ENCODE measurements around the gene GP1BB. TPM values are rescaled to one million over a fixed set of nuclear protein-coding genes. Genes with fewer than 3 reads are reported as not detected.
A peak's percentile ranks its signal among the peaks of the same experiment; 100 is the strongest.

Gene GP1BB
- polyA plus RNA-seq, 2 of the 4 experiments (the other 2 are of a cell fraction) = 0.06 to 0.48 TPM

- Histone ChIP-seq H3K4me3 (no peak overlapping the region), H3K27ac (peak overlapping the region; percentile 50 to 79; a peak in 5 of 6 replicates), H3K4me2 (peak overlapping the region; percentile 95; the same call in 1 of the 3 replicates), H3K4me1 (no peaks in the 10 kb centered on the region), H3K9me3 (no peaks in the 10 kb centered on the region)
- CTCF ChIA-PET = interaction anchor here (0.6 to 8.4 kb wide), 72 partner anchors 8 to 310 kb away, joined by 3 to 215 read pairs (median 5); partner anchors contain the start of gene TANGO2
- peak; percentile 2 to 48; a peak in 4 of 6 replicates for ATAC-seq
- no peak for DNase-seq (ENCODE audit: low read depth in 1 of 2, low spot score in 1 of 2)
- no peak for TF ChIP-seq NR3C1 (IDR thresholded peaks at IDR 0.05)
- TF ChIP-seq ZFP36 (IDR thresholded peaks at IDR 0.05; ENCODE audit: borderline replicate concordance, partially characterized antibody) = no peak
- TF ChIP-seq HOXB5 (CRISPR knock-in tag; IDR thresholded peaks at IDR 0.05) = no peak
- no peak for TF ChIP-seq NPAS2 (CRISPR knock-in tag; IDR thresholded peaks at IDR 0.05; ENCODE audit: borderline replicate concordance)
- no peak for TF ChIP-seq ELK1 (IDR thresholded peaks at IDR 0.05; ENCODE audit: low read depth, low read length)
- TF ChIP-seq JUNB (IDR thresholded peaks at IDR 0.05) = no peak
- TF ChIP-seq HMGXB4 (CRISPR knock-in tag; IDR thresholded peaks at IDR 0.05; ENCODE audit: borderline replicate concordance) = no peak
- TF ChIP-seq EHMT2 (IDR thresholded peaks at IDR 0.05; ENCODE audit: low read depth) = no peak
- no peak for TF ChIP-seq ATOH8 (CRISPR knock-in tag; IDR thresholded peaks at IDR 0.05; ENCODE audit: low read depth)
- no peak for TF ChIP-seq USF2 (IDR thresholded peaks at IDR 0.05)
- WGBS (ENCODE audit: missing lambda C conversion rate) = 90% methylated on average over 2 of the region's 8 CpGs
- POLR2A ChIA-PET = interaction anchor here (0.6 to 1.3 kb wide), 2 partner anchors 180 to 646 kb away, joined by 4 read pairs; no protein-coding TSS in a partner anchor
- no peak for FAIRE-seq
Observed at GRCh38 chr22:19730198-19730597, 6.9 kb downstream of the GP1BB start.

GRCh38 chr22:19730655-19731360 lies 7.5 kb downstream of the GP1BB start:
- ATAC-seq (peak; percentile 80 to 95), FAIRE-seq (no peak), DNase-seq (ENCODE audit: low read depth in 1 of 2, low spot score in 1 of 2) (peak; percentile 58 to 73)
- peak; percentile 9 for TF ChIP-seq MAFK (IDR thresholded peaks at IDR 0.05; ENCODE audit: partially characterized antibody)
- TF ChIP-seq CBX2 (IDR thresholded peaks at IDR 0.05; ENCODE audit: borderline replicate concordance, low read depth) = no peak
- TF ChIP-seq ZSCAN20 (CRISPR knock-in tag; IDR thresholded peaks at IDR 0.05) = no peak
- TF ChIP-seq MAX (IDR thresholded peaks at IDR 0.05) = 0 out of 2 replicates have a peak, but pooled peaks have one; percentile 15
- no peak for TF ChIP-seq HDAC2 (IDR thresholded peaks at IDR 0.05)
- no peak for TF ChIP-seq KDM1A (IDR thresholded peaks at IDR 0.05; ENCODE audit: low read depth)
- peak; percentile 92 to 97 for TF ChIP-seq RAD21 (conservative IDR thresholded peaks at IDR 0.05 in 1 of 2, IDR thresholded peaks at IDR 0.05 in 1 of 2)
- peak; percentile 95 for TF ChIP-seq SMC3 (IDR thresholded peaks at IDR 0.05)
- no peak for TF ChIP-seq RNF2 (IDR thresholded peaks at IDR 0.05; ENCODE audit: borderline replicate concordance, low read depth)
- peak; percentile 79 for TF ChIP-seq CTCF (IDR thresholded peaks at IDR 0.05)
- no peaks in the 10 kb centered on the region for H3K9me3 ChIP-seq
- ChIA-PET POLR2A (interaction anchor here (1.3 kb wide), 1 partner anchor 179 kb away, joined by 4 read pairs; no protein-coding TSS in a partner anchor), CTCF (interaction anchor here (0.6 to 8.4 kb wide), 77 partner anchors 8 to 717 kb away, joined by 3 to 215 read pairs (median 5); partner anchors contain the start of genes ESS2 and TANGO2)
- WGBS (ENCODE audit: missing lambda C conversion rate) = 4% methylated on average over 5 of the region's 48 CpGs
- H3K4me2 ChIP-seq = peak overlapping the region; percentile 95
- peak overlapping the region; percentile 50 to 79; a peak in 5 of 6 replicates for H3K27ac ChIP-seq
- H3K4me1 ChIP-seq = no peaks in the 10 kb centered on the region
- H3K4me3 ChIP-seq = peak overlapping the region; percentile 47

All from A549 (cell line).